ENCODE measurements around the gene GALNTL6.

GRCh38 chr4:172866421-172866820 lies 1053.2 kb downstream of the GALNTL6 start:
- TF ChIP-seq POLR2AphosphoS5 (IDR thresholded peaks at IDR 0.05) (no peak), CTCF (IDR thresholded peaks at IDR 0.05) (no peak), POLR2A (IDR thresholded peaks at IDR 0.05) (no peak)
